Measurements from ENCODE around the gene YY1. TPM values are rescaled to one million over a fixed set of nuclear protein-coding genes. Genes with fewer than 3 reads are reported as not detected.
A peak's percentile ranks its signal among the peaks of the same experiment; 100 is the strongest.
"Not testable (repeated sequence)": the region's sequence is repeated elsewhere in the genome, so short reads cannot be mapped to it uniquely, and the experiment has no call there.

The YY1 gene
- total RNA-seq, 1 experiment from 2014 or later: 53.5 TPM

DNA sequence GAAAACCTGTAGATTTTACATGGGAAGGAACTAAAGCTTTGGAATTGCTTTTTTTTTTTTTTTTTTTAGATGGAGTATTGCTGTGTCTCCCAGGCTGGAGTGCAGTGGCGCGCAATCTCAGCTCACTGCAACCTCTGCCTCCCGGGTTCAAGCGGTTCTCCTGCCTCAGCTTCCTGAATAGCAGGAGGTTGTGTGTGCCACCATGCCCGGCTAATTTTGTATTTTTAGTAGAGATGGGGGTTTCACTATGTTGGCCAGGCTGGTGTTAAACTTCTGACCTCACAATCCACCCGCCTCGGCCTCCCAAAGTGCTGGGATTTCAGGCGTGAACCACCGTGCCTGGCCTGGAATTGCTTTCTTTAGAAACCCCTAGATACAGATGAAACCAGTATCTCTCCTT lies 44.5 kb downstream of the YY1 start:
- not testable (repeated sequence) for DNase-seq (ENCODE audit: low read depth)

DNA sequence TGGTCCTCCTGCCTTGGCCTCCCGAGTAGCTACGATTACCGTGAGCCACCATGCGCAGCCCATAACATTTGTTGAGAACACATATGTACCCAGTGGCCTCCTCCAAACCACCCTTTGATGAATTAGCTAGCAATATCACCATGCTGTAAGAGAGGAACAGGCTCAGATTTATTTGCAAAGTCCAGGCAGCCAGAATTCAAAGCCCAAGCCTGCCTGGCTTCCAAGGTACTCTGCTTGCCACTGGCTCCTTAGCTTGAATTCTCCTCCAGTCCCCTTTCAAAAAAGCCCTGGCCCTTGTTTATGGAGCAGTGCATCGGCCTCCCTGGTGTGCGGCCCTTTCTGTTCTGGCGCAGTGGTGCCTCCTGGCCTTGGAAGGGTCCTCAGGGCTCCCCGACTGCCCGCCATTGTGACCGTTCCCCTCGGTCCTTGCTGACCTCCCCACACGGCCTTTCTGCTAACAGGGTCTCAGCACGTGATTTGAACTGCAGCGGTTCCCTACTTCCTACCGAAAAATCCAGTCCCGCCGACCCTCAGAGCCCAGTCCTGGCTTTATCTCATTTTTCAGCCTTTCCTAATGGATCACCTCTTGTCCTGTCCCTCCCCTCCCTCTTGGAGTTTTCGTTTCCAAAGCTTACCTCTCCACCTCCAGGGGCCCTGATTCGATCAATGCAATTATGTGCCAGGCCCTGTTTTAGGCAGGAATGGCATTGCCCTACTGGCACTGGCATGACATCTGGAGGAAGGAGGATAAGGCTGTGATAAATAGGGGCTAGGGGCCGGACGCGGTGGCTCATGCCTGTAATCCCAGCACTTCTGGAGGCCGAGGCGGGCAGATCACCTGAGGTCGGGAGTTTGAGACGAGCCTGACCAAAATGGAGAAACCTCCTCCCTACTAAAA lies 45.3 kb downstream of the YY1 start:
- DNase-seq (ENCODE audit: low read depth): no peak

DNA sequence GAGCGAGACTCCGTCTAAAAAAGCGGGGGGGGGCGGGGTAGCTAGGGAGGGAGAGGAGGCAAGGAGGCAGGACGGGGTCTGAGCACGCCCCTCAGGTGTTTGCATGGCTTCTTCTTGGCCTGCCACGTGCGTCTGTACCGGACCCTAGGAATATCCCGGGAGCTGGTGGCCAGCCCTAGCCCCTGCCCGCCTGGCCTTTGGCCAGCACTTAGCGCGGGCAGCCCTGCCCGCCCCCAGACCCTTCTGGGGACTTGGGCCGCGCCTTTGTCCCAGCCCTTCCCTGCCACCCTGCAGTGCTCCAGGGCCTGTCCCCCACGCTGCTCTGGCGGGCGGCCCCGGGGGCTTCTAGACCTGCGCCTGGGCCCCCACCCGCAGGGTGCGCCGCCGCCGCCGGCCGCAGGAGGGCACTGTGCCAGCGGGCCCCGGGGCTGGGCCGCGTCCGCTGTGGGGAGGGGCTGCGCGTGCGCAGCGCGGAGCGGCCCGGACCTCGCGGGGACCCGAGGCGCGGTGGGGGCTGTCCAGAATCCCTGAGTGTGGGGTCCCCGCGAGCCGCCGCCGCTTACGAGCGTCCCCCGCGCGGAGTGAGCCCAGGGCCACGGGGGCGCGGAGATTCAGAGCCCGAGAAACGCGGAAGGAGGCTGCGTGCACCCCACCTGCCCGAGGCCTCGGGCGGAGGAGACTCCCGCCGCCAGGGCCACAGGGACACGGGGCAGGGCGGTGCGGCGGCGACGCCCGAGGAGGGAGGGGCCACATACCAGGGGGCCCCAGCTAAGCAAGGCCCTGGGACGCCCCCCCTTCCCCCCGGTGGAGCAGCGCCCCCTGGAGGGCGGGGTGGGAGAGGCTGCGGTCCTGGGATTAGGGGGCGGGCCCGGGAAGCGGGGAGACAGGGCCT lies 46.3 kb downstream of the YY1 start:
- peak; percentile 52 for DNase-seq (ENCODE audit: low read depth)

DNA sequence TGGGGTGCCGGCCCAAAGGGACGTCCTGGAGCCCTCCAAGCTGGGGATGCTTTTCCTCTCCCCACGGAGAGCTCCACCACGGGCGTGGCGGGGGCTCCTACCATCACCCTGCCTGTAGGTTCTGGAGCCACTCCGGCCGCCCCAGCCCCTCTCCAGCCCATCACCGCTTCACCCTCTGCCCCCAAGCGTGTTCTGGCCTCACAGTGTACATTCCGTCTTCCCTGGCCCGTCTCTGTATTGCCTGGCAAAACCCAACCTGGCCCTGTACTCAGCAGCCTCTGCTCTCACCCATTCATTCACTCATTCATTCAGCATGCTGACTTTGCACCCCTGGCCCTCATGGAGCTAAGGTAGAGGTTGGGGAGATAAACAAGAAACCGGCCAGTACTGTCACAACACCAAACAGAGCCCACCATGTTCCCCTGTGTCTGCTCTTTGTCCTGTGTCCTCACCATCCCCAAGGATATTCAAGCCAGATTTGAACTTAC lies 47.0 kb downstream of the YY1 start:
- no peak for DNase-seq (ENCODE audit: low read depth)

DNA sequence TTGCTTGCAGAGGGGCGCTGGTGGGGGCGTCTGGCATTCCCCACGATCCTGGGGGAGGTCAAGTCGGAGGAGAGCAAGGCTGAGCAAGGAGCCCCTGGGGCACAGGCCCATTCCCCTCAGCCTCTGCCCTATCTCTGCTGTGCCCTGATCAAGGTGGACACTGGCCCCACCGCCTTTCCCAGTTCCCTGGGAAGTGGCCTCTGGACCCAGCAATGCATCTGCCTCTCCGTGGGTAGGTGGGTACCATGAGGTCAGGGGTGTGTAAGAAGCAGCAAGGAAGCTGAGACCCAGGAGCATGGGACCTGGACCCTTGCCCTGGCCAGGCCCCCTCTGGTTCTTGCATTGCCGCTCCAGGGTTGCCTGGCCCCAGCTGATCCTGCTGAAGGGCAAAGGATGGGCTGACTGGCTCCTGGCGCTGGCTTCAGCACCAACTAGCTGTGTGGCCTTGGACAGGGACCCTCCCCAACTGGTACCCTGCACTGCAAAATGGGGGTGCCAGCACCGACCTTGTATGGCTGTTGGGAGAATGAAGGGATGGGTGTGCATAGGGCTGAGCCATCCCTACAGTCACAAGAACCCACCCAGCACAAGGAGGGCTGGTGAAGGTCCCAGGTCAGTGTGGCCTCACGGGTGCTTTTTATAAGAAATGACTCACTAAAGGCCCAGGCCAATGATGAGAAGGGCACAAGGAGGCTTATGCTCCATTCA lies 47.7 kb downstream of the YY1 start:
- no peak for DNase-seq (ENCODE audit: low read depth)

DNA sequence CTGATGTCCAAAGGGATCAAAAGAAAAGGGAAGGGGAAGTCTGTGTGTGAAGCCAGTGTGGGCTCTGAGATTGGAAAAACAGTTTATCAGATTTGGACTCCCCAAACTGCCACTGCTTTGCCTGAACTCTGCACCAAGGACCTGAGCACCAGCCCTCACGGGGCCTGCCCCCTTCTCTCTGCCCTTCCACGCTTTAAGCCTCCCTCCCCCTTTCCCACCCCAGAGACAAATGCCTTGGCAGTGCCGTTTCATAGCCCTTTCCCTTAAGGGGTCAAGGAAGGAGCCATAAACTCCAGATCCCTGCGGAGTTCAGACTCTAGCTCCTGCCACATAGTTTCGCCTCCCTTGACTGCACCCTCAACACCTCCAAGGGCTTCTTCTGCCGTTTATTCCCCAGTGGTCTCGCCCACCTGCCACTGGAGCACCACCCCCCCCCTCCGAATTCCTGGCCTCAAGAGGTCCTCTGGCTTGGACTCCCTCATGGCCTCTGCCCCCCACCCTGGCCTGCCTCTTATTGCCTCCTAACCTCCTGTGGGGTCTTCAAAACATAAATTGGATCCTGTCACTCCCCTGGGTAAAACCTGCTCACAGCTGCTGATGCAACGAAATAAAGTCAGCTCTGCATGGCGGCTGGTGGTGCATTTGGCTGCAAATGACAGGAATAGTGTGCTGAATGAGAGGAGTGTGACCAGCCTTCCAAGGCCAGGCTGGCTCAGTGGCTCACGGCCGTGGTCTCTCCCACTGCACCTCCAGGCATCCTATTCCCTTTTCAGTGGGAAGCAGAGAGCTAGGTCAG lies 48.5 kb downstream of the YY1 start:
- no peak for DNase-seq (ENCODE audit: low read depth)

DNA sequence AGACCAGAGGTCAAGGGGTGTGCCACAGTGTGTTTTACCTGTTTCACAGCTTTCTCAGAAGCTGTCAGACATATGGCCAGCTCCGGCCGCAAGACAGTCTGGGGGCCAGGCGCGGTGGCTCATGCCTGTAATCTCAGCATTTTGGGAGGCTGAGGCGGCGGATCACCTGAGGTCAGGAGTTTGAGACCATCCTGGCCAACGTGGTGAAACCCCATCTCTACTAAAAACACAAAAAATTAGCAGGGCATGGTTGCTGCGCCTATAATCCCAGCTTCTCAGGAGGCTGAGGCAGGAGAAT lies 49.0 kb downstream of the YY1 start:
- DNase-seq (ENCODE audit: low read depth): not testable (repeated sequence)

DNA sequence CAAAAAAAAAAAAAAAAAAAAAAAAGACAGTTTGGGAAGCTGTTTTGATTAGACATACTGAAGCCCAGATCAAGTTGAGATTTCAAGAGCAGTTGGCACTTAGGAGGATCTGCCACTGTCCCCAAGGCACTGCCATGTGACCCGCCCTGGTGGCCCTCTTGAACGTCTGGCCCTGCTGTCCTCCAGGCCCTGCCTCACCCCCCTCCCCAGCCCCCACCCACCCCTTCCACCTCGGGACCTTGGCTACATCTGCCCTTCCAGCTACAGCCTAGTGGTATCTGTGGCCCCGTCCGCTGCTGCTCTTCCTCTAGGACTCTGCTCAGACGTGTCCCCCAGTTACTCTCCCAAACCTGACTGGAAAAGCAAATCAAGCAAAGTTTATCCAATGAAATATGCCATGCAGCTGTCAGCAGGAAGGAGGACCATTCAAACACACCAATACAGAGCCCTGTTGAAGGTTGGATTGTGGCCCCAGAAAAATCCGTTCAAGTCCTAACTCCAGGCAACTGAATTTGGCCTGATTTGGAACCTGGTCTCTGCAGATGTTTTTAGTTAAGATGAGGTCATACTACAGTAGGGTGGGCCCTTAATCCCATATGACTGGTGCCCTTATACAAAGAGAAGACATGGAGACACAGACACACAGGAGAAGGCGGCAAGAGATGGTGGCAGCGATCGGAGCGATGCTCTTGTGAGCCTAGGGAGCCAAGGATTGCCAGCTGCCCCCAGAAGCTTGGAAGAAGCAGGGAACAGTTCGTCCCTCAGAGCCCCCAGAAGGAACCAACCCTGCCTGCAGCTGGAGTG lies 49.6 kb downstream of the YY1 start:
- DNase-seq (ENCODE audit: low read depth): no peak

DNA sequence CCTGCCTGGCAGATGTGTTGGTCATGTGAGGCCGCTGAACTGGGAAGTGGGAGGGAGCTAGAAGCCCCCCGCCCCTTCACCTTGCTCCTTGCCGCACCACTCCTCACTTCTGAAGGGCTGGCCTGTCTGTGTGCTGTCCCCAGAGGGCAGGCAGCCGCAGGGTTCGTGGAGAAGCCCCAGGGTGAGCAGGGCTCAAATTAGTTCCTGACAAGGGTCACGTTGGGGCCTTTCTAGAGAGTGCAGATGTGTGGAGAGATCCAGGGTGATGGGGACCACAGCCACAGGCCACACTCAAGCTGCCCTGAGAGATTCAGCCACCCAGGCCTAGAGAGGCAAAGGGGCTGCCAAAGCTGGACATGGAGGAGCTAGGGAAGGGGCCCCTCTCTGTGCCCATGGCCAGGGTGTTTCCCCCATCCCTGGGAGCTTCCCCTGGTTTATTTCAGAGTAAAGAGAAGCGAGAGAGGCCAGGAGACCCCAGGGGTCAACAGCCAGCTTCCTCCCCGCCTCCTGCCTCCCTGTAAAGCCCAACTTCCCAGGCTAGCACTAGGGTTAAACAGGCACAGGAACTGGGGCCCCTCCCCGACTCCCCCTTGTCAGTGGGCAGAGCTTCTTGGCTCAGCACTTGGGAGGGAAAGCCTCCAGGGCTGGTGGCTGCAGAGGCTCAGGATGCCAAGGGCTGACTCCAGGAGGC lies 51.1 kb downstream of the YY1 start:
- no peak for DNase-seq (ENCODE audit: low read depth)

DNA sequence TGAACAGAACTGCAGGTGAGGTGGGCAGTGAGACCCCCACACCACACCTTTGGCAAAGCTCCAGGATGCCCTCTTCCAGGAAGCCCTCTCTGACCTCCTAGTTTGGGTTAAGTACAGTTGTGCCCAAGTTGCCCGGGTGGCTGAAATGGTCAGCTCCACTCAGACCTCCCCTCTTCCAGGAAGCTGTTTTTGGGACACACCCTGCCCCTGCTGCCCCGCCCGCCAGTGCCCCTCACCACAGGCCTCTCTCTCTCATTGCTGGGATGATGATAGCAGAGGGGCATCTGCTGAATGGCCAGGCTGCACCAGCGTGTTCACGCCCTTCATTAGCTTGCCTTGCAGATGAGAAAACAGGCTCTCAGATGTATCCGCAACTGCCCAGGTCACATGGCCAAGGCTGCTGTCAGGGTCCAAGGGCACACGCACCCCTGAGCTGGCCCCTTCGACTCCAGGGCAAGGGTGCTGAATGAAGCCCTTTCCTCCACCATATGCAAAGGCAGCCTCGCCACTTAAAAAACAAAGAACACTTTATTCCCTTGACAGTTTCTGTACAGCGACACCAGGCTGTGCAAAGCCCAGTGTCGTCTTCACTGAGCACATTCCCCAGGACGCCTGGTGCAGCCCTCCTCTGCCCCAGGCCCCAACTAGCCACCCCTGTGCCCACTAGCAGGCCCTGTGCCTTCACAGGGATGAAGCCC lies 51.8 kb downstream of the YY1 start:
- DNase-seq (ENCODE audit: low read depth): no peak

DNA sequence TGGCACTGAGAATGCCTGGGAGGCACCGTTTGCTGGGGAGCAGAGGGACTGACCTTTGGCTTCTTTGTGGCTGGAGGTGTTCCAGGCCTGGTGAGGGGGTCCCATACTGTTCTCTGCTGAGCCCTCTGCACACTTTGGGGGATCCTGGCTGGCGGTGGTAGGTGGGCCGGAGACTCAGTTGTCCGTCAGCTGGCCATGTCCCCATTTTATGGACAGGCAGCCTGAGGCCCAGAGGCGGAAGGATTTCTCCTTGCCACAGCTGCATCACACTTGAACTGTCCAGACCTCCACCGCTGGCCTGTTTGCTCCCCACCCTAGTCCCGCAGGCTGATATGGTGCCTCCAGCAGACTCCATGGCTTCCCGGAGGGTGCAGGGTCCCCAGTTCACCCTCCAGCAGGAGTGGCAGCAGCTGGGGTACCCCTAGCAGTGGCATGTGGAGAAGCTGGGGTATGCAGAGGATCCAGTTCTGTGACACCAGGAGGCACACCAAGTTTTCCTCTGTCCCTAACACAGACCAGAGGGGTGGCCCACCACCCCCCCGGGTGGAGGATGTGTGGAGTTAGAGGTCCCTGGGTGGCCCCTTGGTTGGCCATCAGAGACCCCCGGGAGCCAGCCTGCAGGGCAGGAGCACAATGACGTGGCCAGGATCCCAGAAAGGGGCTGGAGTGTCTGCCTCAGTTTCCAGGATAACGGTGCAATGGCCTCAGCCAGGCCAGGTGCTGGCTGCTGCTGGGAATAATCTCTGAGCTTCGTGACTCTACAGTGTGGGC lies 52.5 kb downstream of the YY1 start:
- no peak for DNase-seq (ENCODE audit: low read depth)

DNA sequence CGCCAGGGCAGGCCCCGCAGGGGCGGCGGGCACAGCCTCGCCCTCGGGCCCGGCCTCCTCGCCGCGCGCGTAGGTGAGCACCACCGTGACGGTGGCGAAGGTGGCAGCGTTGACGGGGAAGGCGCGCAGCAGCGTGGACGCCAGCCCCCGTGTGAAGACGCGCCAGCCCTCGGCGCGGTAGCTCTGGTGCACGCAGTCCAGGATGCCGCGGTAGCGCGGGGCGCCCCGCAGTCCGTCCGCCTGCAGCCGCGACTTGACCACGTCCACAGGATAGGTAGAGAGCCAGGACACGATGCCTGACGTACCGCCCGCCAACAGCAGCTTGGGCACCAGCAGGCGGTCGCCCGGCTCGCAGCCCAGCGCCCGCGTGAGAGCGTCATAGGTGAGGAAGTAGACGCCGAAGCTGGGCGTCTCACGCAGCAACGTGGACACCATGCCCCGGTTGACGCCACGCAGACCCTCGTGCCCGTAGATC lies 53.4 kb downstream of the YY1 start:
- no peak for DNase-seq (ENCODE audit: low read depth)

DNA sequence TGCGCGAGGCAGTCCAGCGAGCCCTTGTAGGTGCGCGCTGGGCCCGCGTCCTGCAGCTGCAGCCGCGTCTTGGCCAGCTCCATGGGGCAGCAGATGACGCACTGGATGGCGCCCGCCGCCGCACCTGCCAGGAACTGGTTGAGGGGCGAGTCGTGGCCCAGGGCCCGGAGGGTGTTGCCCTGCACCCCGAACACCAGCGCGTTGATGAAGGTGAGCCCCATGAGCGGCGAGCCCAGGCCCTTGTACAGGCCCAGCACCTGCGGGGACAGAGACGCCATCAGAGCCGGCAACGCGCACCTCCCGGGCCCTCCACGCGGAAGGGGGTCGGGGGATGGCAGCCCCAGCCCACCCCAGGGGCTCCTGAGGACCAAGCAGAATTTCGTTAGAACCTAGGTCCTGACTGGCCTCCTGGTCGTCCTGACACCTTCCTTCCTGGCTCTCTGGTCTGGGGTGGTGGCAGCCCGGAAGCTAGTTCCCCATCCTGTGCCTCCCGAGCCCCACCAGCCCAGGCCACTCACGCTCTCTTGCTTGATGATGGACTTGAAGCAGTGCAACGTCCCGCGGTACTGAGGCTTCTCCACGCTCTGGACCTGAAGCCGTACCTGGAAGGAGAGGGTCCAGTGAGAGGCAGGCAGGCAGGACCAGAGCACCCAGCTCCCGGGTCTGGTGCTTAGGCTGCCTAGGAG lies 54.0 kb downstream of the YY1 start:
- DNase-seq (ENCODE audit: low read depth): no peak

DNA sequence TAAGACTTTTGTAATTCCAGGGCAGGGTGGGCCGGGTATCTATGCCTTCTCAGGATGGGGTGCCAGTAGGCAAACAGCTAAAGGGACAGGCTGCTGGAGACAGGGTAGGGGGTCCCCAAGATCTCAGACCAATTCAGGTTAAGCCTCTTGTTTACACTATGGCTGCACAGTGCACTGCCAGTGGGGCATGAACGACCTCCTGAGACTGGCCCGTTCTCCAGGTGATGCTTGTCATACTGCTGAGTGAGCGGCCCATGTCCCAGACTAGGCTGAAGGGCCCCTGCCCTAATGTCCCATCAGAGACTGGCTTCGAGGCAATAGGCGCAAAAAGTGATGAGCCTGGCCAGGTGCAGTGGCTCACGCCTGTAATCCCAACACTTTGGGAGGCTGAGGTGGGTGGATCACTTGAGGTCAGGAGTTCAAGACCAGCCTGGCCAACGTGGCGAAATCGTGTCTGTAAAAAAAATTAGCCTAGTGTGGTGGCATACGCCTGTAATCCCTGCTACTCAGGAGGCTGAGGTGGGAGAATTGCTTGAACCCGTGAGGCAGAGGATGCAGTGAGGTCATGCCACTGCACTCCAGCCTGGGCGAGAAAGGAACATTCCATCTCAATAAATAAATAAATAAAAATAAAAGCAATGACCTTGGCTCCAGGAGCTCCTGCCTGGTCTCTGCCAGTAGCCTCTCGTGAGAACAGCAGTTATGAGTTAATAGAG lies 54.7 kb downstream of the YY1 start:
- DNase-seq (ENCODE audit: low read depth): no peak

DNA sequence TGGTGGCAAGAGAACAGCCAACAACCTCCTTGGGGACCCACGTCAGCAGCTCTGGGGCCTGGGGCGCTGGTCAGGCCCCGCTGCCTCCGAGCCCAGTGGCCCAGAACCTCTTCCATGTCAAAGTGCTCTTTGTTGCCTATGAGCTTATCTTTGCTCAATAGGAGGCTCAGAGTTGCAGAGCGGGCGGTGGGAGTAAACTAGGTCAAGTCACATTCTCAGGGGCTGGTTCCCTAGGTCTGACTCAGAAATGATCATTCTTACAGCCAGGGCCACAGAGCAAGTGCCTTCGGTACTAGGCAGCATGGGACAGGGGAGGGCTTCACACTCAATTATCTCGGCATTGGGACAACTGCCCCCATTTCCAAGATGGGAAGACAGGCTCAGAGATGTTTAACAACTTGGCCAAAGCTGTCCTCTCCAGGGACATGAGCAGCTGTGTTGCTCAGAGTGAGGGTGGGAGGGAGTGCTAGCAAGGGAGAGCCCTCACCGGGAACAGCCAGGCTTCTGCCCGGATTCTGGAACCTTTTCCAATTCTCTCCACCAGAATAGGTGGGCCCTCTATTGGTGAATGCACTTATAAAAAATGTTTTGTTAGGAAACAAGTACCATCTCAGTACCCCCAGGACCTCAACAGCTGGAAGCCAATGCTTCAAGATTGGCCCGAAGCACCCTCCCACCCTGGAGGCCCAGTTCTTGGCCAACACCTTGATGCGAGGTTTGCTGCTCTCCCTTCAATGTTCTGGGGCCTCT lies 55.4 kb downstream of the YY1 start:
- DNase-seq (ENCODE audit: low read depth): no peak

DNA sequence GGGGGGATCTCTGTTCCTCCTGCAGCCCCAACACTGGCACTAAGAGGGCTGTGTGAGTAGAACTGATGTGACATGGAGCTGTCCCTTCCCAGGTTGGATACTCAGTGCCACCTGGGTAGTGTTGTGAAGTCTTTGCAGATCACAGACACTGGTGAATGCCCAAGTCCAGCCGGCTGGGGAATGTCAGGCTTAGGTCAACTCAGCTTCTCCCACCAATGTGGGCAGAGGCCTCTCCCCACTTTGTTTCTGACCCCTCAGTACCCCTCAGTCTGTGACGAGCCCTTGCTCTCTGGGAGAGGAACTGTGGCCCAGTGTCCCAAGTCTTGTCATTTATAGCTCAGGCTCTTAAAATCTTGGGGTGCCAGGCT lies 56.0 kb downstream of the YY1 start:
- DNase-seq (ENCODE audit: low read depth): no peak

Data from HT1080 (cell line).